GM19397 (cell line): ENCODE results near the gene PLA2G15.
A peak's percentile ranks its signal among the peaks of the same experiment; 100 is the strongest.

Experiments
- ATAC-seq: cut with Tn5 transposase; IDR thresholded peaks from one replicate; pipeline ENCODE4 v1.9.1; 2021; ENCODE audit warnings: mild to moderate bottlenecking, moderate library complexity; ENCODE audit not compliant: unreplicated experiment

The PLA2G15 gene

GRCh38 chr16:68231384-68232136, 13.6 kb upstream of the PLA2G15 start:
- ATAC-seq, result no peak

GRCh38 chr16:68232335-68232734, 12.8 kb upstream of the PLA2G15 start:
- ATAC-seq, result no peak

- ATAC-seq, result no peak
Measured at GRCh38 chr16:68233085-68233834, 11.9 kb upstream of the PLA2G15 start.

GRCh38 chr16:68233835-68234187, 11.4 kb upstream of the PLA2G15 start:
- ATAC-seq, result no peak

GRCh38 chr16:68234188-68235107, 10.7 kb upstream of the PLA2G15 start:
- no peak for ATAC-seq

- no peak for ATAC-seq
Measured at GRCh38 chr16:68235108-68235886, 9.9 kb upstream of the PLA2G15 start.

GRCh38 chr16:68235887-68236136, 9.4 kb upstream of the PLA2G15 start, which contains the start of gene ESRP2:
TSS of gene ESRP2 (minus strand) at chr16:68236127. CDS start at chr16:68236045, 82 bp downstream.
- no peak for ATAC-seq

- ATAC-seq, result no peak
Measured at GRCh38 chr16:68236137-68236825, 8.9 kb upstream of the PLA2G15 start.

- ATAC-seq, result peak; percentile 2
Measured at GRCh38 chr16:68236826-68237242, 8.3 kb upstream of the PLA2G15 start.

GRCh38 chr16:68237243-68238028, 7.7 kb upstream of the PLA2G15 start:
- ATAC-seq, result peak; percentile 74

- no peak for ATAC-seq
Measured at GRCh38 chr16:68238029-68238345, 7.2 kb upstream of the PLA2G15 start.

GRCh38 chr16:68242085-68242484, 3.1 kb upstream of the PLA2G15 start:
- no peak for ATAC-seq

- no peak for ATAC-seq
Measured at GRCh38 chr16:68242926-68243858, 2.0 kb upstream of the PLA2G15 start.

- ATAC-seq, result no peak
Measured at GRCh38 chr16:68244481-68244902, 681 bp upstream of the PLA2G15 start.

GRCh38 chr16:68246121-68246520, 948 bp downstream of the PLA2G15 start:
- ATAC-seq, result no peak

GRCh38 chr16:68246666-68247065, 1.5 kb downstream of the PLA2G15 start:
- ATAC-seq, result no peak

GRCh38 chr16:68247400-68247799, 2.2 kb downstream of the PLA2G15 start:
- no peak for ATAC-seq

GRCh38 chr16:68247932-68248331, 2.8 kb downstream of the PLA2G15 start:
- no peak for ATAC-seq
